Bronchial epithelial cell (primary cell): ENCODE data around the gene MRS2. TPM values are rescaled to one million over a fixed set of nuclear protein-coding genes. Genes with fewer than 3 reads are reported as not detected.
"Not testable (repeated sequence)": the region's sequence is repeated elsewhere in the genome, so short reads cannot be mapped to it uniquely, and the experiment has no call there.

ENCODE experiments used
- DNase-seq: peaks from one replicate; pipeline ENCODE4 v3.0.0-alpha.2; 2010; ENCODE audit warnings: low read depth
- FAIRE-seq: peaks from 2 replicates; lab custom pipeline; 2011; peaks lifted over from hg19 to GRCh38; lab: Jason Lieb, UNC
- H3K27me3 ChIP-seq: 2 replicates; pipeline ENCODE4 v1.5.1; 2011; ENCODE audit warnings: low read length; ENCODE audit not compliant: control insufficient read depth, insufficient read depth
- H3K36me3 ChIP-seq: 2 replicates; pipeline ENCODE4 v1.5.1; 2011; ENCODE audit warnings: low read length; ENCODE audit not compliant: control insufficient read depth, insufficient read depth
- H3K4me3 ChIP-seq: 2 replicates; pipeline ENCODE4 v1.5.1; 2011; ENCODE audit warnings: mild to moderate bottlenecking, low read depth, low read length, control low read depth
- total RNA-seq: library from RNA; depleted of rRNA; stranded (reverse); fragments of >200 nt; gene quantifications from 2 replicates; pipeline ENCODE4 v1.2.1, GENCODE V29; 2014
- TF ChIP-seq, protein P1 (sequence below): IDR thresholded peaks from 2 replicates; pipeline ENCODE4 v1.5.1; 2011; ENCODE audit warnings: mild to moderate bottlenecking, moderate library complexity, low read length, control low read depth, inconsistent platforms; ENCODE audit not compliant: insufficient read depth, severe bottlenecking

Gene MRS2
- total RNA-seq, 1 donor from 2014 or later = 24.0 TPM

DNA sequence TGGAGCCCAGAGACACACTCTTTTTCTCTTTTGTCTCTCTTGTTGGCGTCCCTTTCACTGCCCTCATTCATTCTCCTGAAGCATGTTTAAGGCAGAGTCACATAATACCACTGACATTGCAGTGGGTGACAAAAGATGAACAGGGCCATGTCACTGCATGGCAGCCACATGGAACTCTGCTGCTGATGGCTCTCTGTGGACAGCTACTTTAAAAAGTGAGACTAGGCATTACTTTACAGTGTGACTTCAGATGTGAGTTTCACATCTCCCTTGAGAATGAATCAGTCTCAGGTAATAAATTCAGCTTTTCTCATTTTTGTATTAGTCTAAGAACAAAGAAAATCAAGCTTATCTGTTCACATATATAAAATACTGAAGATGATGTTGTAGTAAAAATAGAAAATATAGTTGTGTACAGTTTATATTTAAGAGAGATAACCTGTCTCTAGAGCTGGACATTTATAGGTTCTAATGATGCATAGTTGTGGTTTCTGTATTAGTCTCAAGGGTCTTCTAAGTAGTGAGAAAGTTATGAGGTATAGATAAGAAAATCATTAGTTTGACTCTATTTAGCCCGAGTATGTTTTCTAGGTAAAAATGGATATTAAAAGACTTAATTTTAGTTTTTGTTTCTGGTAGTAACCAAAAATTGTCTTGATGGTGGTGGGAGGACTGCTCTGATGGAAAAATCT, 6.1 kb downstream of the MRS2 start:
- DNase-seq (no peak), FAIRE-seq (no peak)
- Histone ChIP-seq H3K27me3 (no peaks in the 10 kb centered on the region), H3K36me3 (peaks cover 13% of the 10 kb centered on the region), H3K4me3 (no peak overlapping the region)
- TF ChIP-seq, protein P1, sequence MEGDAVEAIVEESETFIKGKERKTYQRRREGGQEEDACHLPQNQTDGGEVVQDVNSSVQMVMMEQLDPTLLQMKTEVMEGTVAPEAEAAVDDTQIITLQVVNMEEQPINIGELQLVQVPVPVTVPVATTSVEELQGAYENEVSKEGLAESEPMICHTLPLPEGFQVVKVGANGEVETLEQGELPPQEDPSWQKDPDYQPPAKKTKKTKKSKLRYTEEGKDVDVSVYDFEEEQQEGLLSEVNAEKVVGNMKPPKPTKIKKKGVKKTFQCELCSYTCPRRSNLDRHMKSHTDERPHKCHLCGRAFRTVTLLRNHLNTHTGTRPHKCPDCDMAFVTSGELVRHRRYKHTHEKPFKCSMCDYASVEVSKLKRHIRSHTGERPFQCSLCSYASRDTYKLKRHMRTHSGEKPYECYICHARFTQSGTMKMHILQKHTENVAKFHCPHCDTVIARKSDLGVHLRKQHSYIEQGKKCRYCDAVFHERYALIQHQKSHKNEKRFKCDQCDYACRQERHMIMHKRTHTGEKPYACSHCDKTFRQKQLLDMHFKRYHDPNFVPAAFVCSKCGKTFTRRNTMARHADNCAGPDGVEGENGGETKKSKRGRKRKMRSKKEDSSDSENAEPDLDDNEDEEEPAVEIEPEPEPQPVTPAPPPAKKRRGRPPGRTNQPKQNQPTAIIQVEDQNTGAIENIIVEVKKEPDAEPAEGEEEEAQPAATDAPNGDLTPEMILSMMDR = no peak

DNA sequence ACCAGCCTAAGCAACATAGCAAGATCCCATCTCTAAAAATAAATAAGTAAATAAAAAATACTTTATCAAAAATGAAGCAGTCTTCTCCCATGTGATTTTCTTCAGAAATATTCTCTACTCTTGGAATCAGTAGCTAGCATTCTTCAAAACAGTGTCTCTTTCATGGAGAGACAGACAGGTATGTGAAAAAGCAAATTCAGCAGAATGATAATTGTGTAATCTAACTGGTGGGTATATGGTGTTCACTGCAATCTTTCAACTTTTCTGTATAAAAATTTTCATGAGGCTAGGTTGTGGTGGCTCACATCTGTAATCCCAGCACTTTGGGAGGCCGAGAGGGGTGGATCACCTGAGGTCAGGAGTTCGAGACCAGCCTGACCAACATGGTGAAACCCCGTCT, 7.9 kb downstream of the MRS2 start:
- no peak for FAIRE-seq
- peaks cover 11% of the 10 kb centered on the region for H3K36me3 ChIP-seq
- no peak for DNase-seq
- no peaks in the 10 kb centered on the region for H3K27me3 ChIP-seq
- no peak overlapping the region for H3K4me3 ChIP-seq
- TF ChIP-seq, protein P1 = no peak

DNA sequence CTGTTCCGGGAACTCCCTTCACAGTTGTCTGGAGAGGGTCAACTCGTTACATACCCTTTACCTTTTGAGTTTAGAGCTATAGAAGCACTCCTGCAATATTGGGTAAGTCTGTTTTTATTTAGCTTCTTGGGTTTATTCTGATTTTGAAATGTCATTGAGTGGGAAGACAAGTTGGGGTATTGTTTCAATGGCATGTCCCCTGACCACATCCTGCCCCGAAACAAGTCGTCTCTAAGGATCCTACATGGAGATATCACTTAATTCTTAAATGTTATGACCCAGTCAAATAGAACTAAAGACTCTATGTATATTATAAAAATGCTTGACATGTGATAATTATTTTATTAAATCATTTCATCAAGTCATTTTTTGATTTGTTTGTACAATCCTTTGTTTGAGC, 9.6 kb downstream of the MRS2 start:
- Histone ChIP-seq H3K4me3 (no peak overlapping the region), H3K36me3 (peaks cover 13% of the 10 kb centered on the region), H3K27me3 (no peaks in the 10 kb centered on the region)
- TF ChIP-seq, protein P1 = no peak
- DNase-seq = no peak
- FAIRE-seq = no peak

GRCh38 chr6:24414531-24414930, 11.8 kb downstream of the MRS2 start:
- H3K4me3 ChIP-seq, FAIRE-seq, H3K27me3 ChIP-seq, DNase-seq: not testable (repeated sequence)
- peaks cover 12% of the 10 kb centered on the region for H3K36me3 ChIP-seq

DNA sequence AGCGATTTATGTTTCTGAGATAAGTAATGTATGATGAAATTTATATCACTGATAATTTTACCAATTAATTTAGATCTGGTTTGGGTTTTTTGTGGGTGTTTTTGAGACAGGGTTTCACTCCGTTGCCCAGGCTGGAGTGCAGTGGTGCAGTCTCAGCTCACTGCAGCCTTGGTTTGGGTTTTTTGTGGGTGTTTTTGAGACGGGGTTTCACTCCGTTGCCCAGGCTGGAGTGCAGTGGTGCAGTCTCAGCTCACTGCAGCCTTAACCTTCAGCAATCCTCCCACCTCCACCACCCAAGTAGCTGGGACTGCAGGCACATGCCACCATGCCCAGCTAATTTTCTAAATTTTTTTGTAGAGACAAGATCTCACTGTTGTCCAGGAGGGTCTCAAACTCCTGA, 13.0 kb downstream of the MRS2 start:
- DNase-seq (no peak), FAIRE-seq (no peak)
- TF ChIP-seq, protein P1 = no peak
- no peak overlapping the region for H3K4me3 ChIP-seq
- peaks cover 12% of the 10 kb centered on the region for H3K36me3 ChIP-seq
- no peaks in the 10 kb centered on the region for H3K27me3 ChIP-seq

DNA sequence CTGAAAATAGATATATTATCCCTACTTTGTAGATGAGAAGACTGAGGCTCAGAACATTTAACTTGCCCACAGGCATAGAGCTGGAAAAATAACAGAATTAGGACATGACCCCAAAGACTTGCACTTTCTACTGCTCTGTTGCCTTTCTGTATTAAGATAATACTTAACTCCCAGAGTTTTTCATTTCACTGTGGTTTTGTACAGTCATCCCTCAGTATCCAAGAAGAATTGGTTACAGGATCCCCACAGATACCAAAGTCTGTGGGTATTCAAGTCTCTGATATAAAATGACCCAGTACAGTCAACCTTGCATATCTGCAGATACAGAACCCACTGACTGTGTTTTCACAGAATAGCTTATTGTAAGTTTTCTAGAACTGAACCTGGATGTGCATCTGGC, 16.8 kb downstream of the MRS2 start:
- TF ChIP-seq, protein P1 = no peak
- no peak overlapping the region for H3K4me3 ChIP-seq
- H3K27me3 ChIP-seq = no peaks in the 10 kb centered on the region
- H3K36me3 ChIP-seq = peaks cover 7% of the 10 kb centered on the region
- FAIRE-seq = no peak
- no peak for DNase-seq
